ENCODE results near the gene DROSHA. TPM values are rescaled to one million over a fixed set of nuclear protein-coding genes. Genes with fewer than 3 reads are reported as not detected.
"Not testable (repeated sequence)": the region's sequence is repeated elsewhere in the genome, so short reads cannot be mapped to it uniquely, and the experiment has no call there.

Gene DROSHA
- total and polyA plus RNA-seq, 2 experiments from 2014 or later, result 27.7 to 42.1 TPM

DNA sequence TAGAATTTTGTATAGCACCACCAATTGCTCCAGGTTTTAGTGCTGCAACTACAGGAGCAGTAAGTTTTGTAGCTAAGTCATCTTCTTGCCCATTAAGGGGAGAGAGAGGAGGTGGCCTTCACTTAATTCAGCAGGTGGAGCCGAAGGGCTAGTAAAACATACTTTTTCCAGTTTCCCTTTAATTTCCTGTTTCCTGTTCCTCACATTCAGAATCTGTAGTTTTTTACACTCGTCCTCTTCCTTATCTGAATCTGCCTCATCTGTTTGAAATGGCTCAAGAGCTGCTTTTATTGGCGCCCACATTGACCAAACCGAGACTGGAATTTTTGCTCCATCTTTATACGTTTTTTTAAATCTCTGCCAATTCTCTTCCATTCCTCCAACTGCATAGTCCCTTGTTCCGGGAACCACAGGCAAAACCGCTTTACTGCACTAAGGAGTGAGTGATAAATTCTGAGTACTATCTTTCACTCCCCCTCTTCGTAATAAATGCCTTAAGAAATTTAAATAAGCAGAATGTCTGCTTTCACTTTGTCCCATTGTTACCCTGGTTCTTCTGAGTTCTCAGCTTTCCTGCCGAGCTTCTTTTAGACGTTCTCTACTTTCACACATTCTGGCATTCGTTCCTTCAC is 133.9 kb downstream of the DROSHA start:
- peaks cover 2% of the 10 kb centered on the region for H3K36me3 ChIP-seq
- no peak overlapping the region for H3K4me3 ChIP-seq
- DNase-seq (ENCODE audit: low read depth in 1 of 2, low spot score in 1 of 2), result peak in 1 of 2 donors; percentile 69
- TF ChIP-seq, protein P1, sequence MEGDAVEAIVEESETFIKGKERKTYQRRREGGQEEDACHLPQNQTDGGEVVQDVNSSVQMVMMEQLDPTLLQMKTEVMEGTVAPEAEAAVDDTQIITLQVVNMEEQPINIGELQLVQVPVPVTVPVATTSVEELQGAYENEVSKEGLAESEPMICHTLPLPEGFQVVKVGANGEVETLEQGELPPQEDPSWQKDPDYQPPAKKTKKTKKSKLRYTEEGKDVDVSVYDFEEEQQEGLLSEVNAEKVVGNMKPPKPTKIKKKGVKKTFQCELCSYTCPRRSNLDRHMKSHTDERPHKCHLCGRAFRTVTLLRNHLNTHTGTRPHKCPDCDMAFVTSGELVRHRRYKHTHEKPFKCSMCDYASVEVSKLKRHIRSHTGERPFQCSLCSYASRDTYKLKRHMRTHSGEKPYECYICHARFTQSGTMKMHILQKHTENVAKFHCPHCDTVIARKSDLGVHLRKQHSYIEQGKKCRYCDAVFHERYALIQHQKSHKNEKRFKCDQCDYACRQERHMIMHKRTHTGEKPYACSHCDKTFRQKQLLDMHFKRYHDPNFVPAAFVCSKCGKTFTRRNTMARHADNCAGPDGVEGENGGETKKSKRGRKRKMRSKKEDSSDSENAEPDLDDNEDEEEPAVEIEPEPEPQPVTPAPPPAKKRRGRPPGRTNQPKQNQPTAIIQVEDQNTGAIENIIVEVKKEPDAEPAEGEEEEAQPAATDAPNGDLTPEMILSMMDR (IDR thresholded peaks at IDR 0.05; ENCODE audit: low read depth, low read length), result no peak
- no peak overlapping the region for H3K27ac ChIP-seq
- H3K27me3 ChIP-seq, result no peaks in the 10 kb centered on the region
- no peaks in the 10 kb centered on the region for H3K4me1 ChIP-seq (ENCODE audit: low read depth)
- no peaks in the 10 kb centered on the region for H3K9me3 ChIP-seq (ENCODE audit: low read depth)

DNA sequence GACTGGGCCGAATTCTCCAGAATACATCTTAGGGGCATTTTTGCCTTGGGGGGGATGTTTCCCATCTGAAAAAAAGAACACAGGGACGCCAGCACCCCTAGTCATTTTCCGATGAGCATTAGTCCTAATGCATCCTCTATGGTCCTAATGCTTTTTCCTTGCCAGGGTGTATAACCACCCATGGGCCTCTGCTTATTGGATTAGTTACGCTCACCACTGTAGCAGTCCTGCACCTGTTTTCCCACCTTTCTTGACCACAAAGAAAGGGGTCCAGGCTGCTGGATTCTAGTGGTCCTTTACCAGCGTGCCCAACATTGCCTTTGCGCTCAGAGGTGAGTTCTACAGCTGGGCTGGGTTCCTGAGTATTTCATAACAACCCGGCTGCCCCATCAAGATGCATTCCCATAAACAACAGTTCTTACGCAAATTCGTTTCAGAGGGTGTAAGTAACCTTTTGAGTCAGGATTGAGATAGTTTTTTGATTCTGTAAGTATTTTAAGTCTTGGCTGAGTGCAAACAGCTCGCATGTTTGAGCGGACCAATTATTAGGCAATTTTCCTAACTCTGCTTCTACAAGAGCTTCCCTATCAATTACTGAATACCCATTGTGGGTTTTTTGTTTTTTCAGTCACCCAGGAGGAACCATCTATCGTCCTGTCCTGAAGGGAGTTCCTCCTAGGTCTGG is 135.1 kb downstream of the DROSHA start:
- no peaks in the 10 kb centered on the region for H3K9me3 ChIP-seq (ENCODE audit: low read depth)
- no peak overlapping the region for H3K4me3 ChIP-seq
- H3K27ac ChIP-seq, result no peak overlapping the region
- H3K27me3 ChIP-seq, result no peaks in the 10 kb centered on the region
- DNase-seq (ENCODE audit: low read depth in 1 of 2, low spot score in 1 of 2), result no peak
- H3K36me3 ChIP-seq, result peaks cover 2% of the 10 kb centered on the region
- H3K4me1 ChIP-seq (ENCODE audit: low read depth), result no peaks in the 10 kb centered on the region
- TF ChIP-seq, protein P1 (IDR thresholded peaks at IDR 0.05; ENCODE audit: low read depth, low read length), result no peak

DNA sequence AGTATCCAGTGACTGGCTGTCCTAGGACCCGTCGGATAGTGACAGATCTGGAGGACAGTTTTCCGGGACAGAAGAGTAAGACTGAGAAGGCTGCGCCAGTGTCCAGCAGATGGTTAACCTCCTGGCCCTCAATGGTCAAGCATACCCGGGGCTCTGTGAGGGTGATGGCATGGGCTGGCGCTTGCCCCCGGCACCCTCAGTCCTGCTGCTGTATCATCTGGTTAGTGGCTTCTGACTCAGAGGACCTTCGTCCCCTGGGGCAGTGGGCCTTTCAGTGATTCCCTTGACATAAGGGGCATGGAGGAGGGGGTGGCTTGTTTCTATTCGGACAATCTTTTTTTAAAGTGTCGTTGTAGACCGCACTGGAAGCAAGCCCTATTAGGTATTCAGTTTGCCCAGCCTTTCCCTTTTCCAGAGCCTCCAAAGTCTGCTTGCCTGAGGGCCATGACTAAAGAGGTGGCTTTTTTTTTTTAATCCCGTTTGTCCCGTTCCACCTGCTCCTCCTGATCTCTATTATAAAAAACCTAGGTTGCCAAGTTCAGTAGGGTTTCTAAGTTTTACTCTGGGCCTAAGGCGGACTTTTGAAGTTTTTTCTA is 136.3 kb downstream of the DROSHA start:
- not testable (repeated sequence) for H3K27ac ChIP-seq; H3K9me3 ChIP-seq (ENCODE audit: low read depth); H3K4me3 ChIP-seq; DNase-seq (ENCODE audit: low read depth in 1 of 2, low spot score in 1 of 2); H3K4me1 ChIP-seq (ENCODE audit: low read depth); H3K27me3 ChIP-seq; H3K36me3 ChIP-seq

DNA sequence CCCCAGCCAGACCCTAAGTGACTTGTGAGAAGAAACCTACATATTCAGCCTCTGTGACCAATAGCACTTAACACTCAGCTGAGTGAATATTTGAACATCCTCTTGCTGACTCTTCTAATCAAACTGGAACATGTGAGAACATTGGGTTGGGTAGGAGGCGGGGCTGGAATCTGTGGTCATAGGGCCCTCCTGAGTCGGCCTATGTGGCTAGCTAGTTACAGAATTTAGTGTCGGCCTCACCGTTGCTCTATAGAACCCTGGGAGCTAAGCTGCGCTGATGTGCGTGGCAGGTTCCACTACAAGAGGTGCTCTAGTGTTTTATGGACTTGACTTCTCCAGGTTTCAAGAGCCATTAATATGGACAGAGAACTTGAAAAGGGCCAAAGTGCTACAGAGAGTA is 138.8 kb downstream of the DROSHA start:
- H3K36me3 ChIP-seq, result no peaks in the 10 kb centered on the region
- no peak overlapping the region for H3K4me3 ChIP-seq
- H3K27me3 ChIP-seq, result no peaks in the 10 kb centered on the region
- no peaks in the 10 kb centered on the region for H3K9me3 ChIP-seq (ENCODE audit: low read depth)
- no peaks in the 10 kb centered on the region for H3K4me1 ChIP-seq (ENCODE audit: low read depth)
- DNase-seq (ENCODE audit: low read depth in 1 of 2, low spot score in 1 of 2), result no peak
- H3K27ac ChIP-seq, result no peak overlapping the region
- TF ChIP-seq, protein P1 (IDR thresholded peaks at IDR 0.05; ENCODE audit: low read depth, low read length), result no peak

DNA sequence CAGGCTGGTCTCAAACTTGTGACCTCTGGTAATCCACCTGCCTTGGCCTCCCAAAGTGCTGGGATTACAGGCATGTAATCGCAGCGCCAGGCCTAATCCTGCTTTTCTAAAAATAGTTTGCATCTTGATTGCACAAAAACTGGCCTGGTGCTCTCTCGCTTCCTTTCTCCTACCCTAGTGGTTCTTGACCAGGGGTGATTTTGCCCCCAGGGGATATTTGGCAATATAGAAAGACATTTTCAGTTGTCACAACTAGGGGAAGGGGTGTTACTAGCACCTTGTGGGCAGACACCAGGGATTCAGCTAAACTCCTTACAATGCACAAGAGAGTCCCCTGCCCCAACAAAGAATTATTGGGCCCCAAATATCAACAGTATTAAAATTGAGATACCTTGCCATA is 139.8 kb downstream of the DROSHA start:
- H3K27me3 ChIP-seq, result no peaks in the 10 kb centered on the region
- no peak overlapping the region for H3K4me3 ChIP-seq
- no peak overlapping the region for H3K27ac ChIP-seq
- TF ChIP-seq, protein P1 (IDR thresholded peaks at IDR 0.05; ENCODE audit: low read depth, low read length), result no peak
- H3K4me1 ChIP-seq (ENCODE audit: low read depth), result no peaks in the 10 kb centered on the region
- no peaks in the 10 kb centered on the region for H3K36me3 ChIP-seq
- H3K9me3 ChIP-seq (ENCODE audit: low read depth), result no peaks in the 10 kb centered on the region
- DNase-seq (ENCODE audit: low read depth in 1 of 2, low spot score in 1 of 2), result no peak

DNA sequence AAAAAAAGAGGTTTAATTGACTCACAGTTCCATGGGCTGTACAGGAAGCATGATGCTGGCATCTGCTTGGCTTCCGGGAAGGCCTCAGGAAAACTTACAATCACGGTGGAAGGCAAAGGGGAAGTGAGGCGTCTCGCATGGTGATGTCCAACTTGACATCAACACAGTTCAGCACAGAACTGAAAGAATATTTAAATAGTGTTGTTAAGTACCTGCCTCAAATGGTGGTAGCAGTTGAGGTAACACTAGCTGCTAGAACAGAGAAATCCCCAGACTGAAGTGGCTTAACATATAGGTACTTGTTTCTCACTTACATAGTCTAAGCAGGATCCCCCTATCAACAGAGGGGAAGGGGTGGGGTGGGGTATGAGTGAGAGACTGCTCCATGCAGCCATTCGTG is 141.6 kb downstream of the DROSHA start:
- H3K4me3 ChIP-seq, result no peak overlapping the region
- no peaks in the 10 kb centered on the region for H3K9me3 ChIP-seq (ENCODE audit: low read depth)
- TF ChIP-seq, protein P1 (IDR thresholded peaks at IDR 0.05; ENCODE audit: low read depth, low read length), result no peak
- DNase-seq (ENCODE audit: low read depth in 1 of 2, low spot score in 1 of 2), result no peak
- no peak overlapping the region for H3K27ac ChIP-seq
- no peaks in the 10 kb centered on the region for H3K4me1 ChIP-seq (ENCODE audit: low read depth)
- H3K27me3 ChIP-seq, result no peaks in the 10 kb centered on the region
- H3K36me3 ChIP-seq, result no peaks in the 10 kb centered on the region
